Skeletal muscle satellite cell (primary cell): ENCODE measurements around the gene ADAM10.
"Not testable (repeated sequence)": the region's sequence is repeated elsewhere in the genome, so short reads cannot be mapped to it uniquely, and the experiment has no call there.

ENCODE experiments used
- H3K27me3 ChIP-seq: 2 replicates; pipeline ENCODE4 v1.7.0; 2013; ENCODE audit warnings: low read length; ENCODE audit not compliant: control insufficient read depth, insufficient read depth
- H3K36me3 ChIP-seq: 2 replicates; pipeline ENCODE4 v1.7.0; 2013; ENCODE audit warnings: mild to moderate bottlenecking, control low read depth, low read length; ENCODE audit not compliant: insufficient read depth
- H3K4me1 ChIP-seq: 2 replicates; pipeline ENCODE4 v1.7.0; 2013; ENCODE audit warnings: low read length; ENCODE audit not compliant: control insufficient read depth, insufficient read depth
- H3K4me2 ChIP-seq: 2 replicates; pipeline ENCODE4 v1.7.0; 2013; ENCODE audit warnings: mild to moderate bottlenecking, low read length
- H3K4me3 ChIP-seq: 2 replicates; pipeline ENCODE4 v1.7.0; 2013; ENCODE audit warnings: low read length
- H3K9ac ChIP-seq: 2 replicates; pipeline ENCODE4 v1.7.0; 2013; ENCODE audit warnings: mild to moderate bottlenecking, low read depth, low read length, moderate library complexity
- H3K9me3 ChIP-seq: replicated peaks from 2 replicates; pipeline ENCODE4 v1.7.0; 2013; ENCODE audit warnings: mild to moderate bottlenecking, control low read depth, low read length

The ADAM10 gene

GRCh38 chr15:58626378-58626777 lies 123.1 kb downstream of the ADAM10 start:
- H3K4me1 ChIP-seq = peaks cover 27% of the 10 kb centered on the region
- peaks cover 17% of the 10 kb centered on the region for H3K36me3 ChIP-seq
- H3K27me3 ChIP-seq = no peaks in the 10 kb centered on the region
- no peak overlapping the region for H3K9ac ChIP-seq
- no peaks in the 10 kb centered on the region for H3K9me3 ChIP-seq
- no peak overlapping the region for H3K4me2 ChIP-seq
- H3K4me3 ChIP-seq = no peak overlapping the region

GRCh38 chr15:58622877-58623276 lies 126.6 kb downstream of the ADAM10 start:
- no peak overlapping the region for H3K4me3 ChIP-seq
- peaks cover 4% of the 10 kb centered on the region for H3K9me3 ChIP-seq
- H3K9ac ChIP-seq = no peak overlapping the region
- H3K4me1 ChIP-seq = peaks cover 6% of the 10 kb centered on the region
- peaks cover 16% of the 10 kb centered on the region for H3K36me3 ChIP-seq
- H3K4me2 ChIP-seq = no peak overlapping the region
- H3K27me3 ChIP-seq = no peaks in the 10 kb centered on the region

GRCh38 chr15:58620268-58620667 lies 129.2 kb downstream of the ADAM10 start:
- H3K9ac ChIP-seq, H3K9me3 ChIP-seq, H3K4me2 ChIP-seq, H3K4me3 ChIP-seq, H3K27me3 ChIP-seq, H3K36me3 ChIP-seq, H3K4me1 ChIP-seq: not testable (repeated sequence)

- Histone ChIP-seq H3K9ac (no peak overlapping the region), H3K27me3 (no peaks in the 10 kb centered on the region), H3K4me3 (no peak overlapping the region), H3K36me3 (peaks cover 4% of the 10 kb centered on the region), H3K9me3 (peaks cover 7% of the 10 kb centered on the region), H3K4me2 (no peak overlapping the region), H3K4me1 (no peaks in the 10 kb centered on the region)
These were observed 133.3 kb downstream of the ADAM10 start for GRCh38 chr15:58616171-58616570.

- Histone ChIP-seq H3K9me3 (peaks cover 3% of the 10 kb centered on the region), H3K9ac (no peak overlapping the region), H3K4me1 (peaks cover 4% of the 10 kb centered on the region), H3K36me3 (peaks cover 14% of the 10 kb centered on the region), H3K4me2 (no peak overlapping the region), H3K27me3 (no peaks in the 10 kb centered on the region), H3K4me3 (no peak overlapping the region)
These were observed 137.5 kb downstream of the ADAM10 start for GRCh38 chr15:58611731-58612676.

GRCh38 chr15:58608711-58609110 lies 140.8 kb downstream of the ADAM10 start:
- Histone ChIP-seq H3K9me3 (no peaks in the 10 kb centered on the region), H3K4me3 (no peak overlapping the region), H3K27me3 (no peaks in the 10 kb centered on the region), H3K4me2 (no peak overlapping the region), H3K36me3 (peaks cover 20% of the 10 kb centered on the region), H3K4me1 (peaks cover 4% of the 10 kb centered on the region), H3K9ac (no peak overlapping the region)

- Histone ChIP-seq H3K4me3 (no peak overlapping the region), H3K9ac (no peak overlapping the region), H3K9me3 (no peaks in the 10 kb centered on the region), H3K27me3 (no peaks in the 10 kb centered on the region), H3K4me2 (no peak overlapping the region), H3K36me3 (peaks cover 25% of the 10 kb centered on the region), H3K4me1 (peaks cover 4% of the 10 kb centered on the region)
These were observed 141.3 kb downstream of the ADAM10 start for GRCh38 chr15:58608129-58608590.

- Histone ChIP-seq H3K4me2 (no peak overlapping the region), H3K4me3 (no peak overlapping the region), H3K27me3 (no peaks in the 10 kb centered on the region), H3K4me1 (peaks cover 4% of the 10 kb centered on the region), H3K36me3 (peaks cover 27% of the 10 kb centered on the region), H3K9me3 (no peaks in the 10 kb centered on the region), H3K9ac (no peak overlapping the region)
These were observed 142.9 kb downstream of the ADAM10 start for GRCh38 chr15:58606577-58607080.

GRCh38 chr15:58605931-58606530 lies 143.5 kb downstream of the ADAM10 start:
- Histone ChIP-seq H3K4me2 (no peak overlapping the region), H3K27me3 (no peaks in the 10 kb centered on the region), H3K9ac (no peak overlapping the region), H3K36me3 (peaks cover 29% of the 10 kb centered on the region), H3K4me1 (peaks cover 4% of the 10 kb centered on the region), H3K4me3 (no peak overlapping the region), H3K9me3 (no peaks in the 10 kb centered on the region)

- peaks cover 21% of the 10 kb centered on the region for H3K36me3 ChIP-seq
- H3K4me3 ChIP-seq = no peak overlapping the region
These were observed 145.0 kb downstream of the ADAM10 start for GRCh38 chr15:58604455-58604923.

GRCh38 chr15:58603927-58604326 lies 145.6 kb downstream of the ADAM10 start:
- H3K9me3 ChIP-seq, H3K4me1 ChIP-seq: not testable (repeated sequence)

More at GRCh38 chr15:58604455-58604923, 145.0 kb downstream of the ADAM10 start:
- Histone ChIP-seq H3K9me3 (no peaks in the 10 kb centered on the region), H3K4me1 (peaks cover 4% of the 10 kb centered on the region), H3K4me2 (no peak overlapping the region), H3K9ac (no peak overlapping the region), H3K27me3 (no peaks in the 10 kb centered on the region)

More at GRCh38 chr15:58603927-58604326, 145.6 kb downstream of the ADAM10 start:
- not testable (repeated sequence) for H3K4me3 ChIP-seq, H3K27me3 ChIP-seq, H3K4me2 ChIP-seq, H3K9ac ChIP-seq
- peaks cover 15% of the 10 kb centered on the region for H3K36me3 ChIP-seq
